Sciatic nerve (tissue), 2 donors: Measurements from ENCODE around the gene DOK6. TPM values are rescaled to one million over a fixed set of nuclear protein-coding genes. Genes with fewer than 3 reads are reported as not detected.
"Not testable (repeated sequence)": the region's sequence is repeated elsewhere in the genome, so short reads cannot be mapped to it uniquely, and the experiment has no call there.

Source experiments
- ATAC-seq: fragments of 200-7000 bp; cut with Tn5 transposase; one replicate; pipeline ENCODE4 v1.9.1; 2020; ENCODE audit warnings: mild to moderate bottlenecking, moderate library complexity
- DNase-seq: peaks from one replicate; pipeline ENCODE4 v3.0.0-alpha.2; 2020; ENCODE audit warnings: low spot score
- intact Hi-C: fragments of 100-400 bp; cut with DNase I; formaldehyde crosslinking; loops from one replicate; pipeline ENCODE4 v1.14.2; 2022
- total RNA-seq: library from RNA; stranded (reverse); fragmentation: NEBNext Ultra II Directional; extraction: Animal tissue kit (Norgen Biotek cat#: 25700); gene quantifications from one replicate; pipeline ENCODE4 v1.2.1, GENCODE V29; 2021
- donor health status: DM: no; HTN: no; CAD: no.
- donor health status: DM: no; HTN: no; CAD: no.

DOK6 gene
- total RNA-seq, 1 donor from 2014 or later: 14.1 TPM

DNA sequence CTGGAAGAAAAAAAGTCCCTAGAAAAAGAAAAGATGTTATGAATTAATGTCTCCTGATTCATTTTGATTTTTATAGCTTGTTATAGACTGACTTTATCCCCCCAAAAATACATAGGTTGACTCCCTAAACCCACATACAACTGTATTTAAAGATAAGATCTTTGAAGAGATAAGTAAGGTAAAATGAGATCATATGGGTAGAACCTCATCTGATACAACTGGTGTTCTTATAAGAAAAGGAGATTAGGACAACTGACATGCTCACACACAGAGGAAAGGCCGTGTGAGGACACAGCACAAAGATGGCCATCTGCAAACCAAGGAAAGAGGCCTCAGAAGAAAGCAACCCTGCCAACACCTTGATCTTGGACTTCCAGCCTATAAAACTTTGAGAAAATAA is 429.5 kb downstream of the DOK6 start:
- no peak for ATAC-seq
- intact Hi-C loops: no loop called here
- no peak for DNase-seq

DNA sequence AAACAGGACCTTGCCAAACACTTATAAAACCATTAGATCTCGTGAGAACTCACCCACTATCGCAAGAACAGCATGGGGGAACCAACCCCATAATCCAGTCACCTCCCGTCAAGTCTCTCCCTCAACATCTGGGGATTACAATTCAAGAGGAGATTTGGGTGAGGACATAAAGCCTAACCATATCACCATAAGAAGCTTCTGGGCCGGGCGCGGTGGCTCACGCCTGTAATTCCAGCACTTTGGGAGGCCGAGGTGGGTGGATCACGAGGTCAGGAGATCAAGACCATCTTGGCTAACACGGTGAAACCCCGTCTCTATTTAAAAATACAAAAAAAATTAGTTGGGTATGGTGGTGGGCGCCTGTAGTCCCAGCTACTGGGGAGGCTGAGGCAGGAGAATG is 434.3 kb downstream of the DOK6 start:
- ATAC-seq, intact Hi-C loops, DNase-seq: not testable (repeated sequence)

DNA sequence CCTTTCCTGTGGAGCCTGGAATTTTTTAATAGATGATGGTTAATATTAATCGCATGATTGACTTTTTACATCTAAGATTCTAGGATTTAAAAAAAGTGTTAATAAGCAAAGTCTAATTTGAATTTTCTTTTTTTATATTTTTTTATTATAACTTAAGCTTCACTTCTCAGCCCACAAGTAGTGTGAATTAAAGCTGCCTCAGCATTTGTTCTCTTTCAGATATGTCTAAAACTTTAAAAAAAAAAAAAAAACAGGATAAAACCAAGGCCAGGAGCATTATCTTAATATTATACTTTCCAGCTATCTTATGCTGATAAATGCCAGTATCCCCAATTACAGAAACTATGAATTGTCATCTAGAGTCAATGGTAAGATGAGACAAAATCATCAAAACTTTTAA is 437.3 kb downstream of the DOK6 start:
- DNase-seq: no peak
- ATAC-seq: no peak

DNA sequence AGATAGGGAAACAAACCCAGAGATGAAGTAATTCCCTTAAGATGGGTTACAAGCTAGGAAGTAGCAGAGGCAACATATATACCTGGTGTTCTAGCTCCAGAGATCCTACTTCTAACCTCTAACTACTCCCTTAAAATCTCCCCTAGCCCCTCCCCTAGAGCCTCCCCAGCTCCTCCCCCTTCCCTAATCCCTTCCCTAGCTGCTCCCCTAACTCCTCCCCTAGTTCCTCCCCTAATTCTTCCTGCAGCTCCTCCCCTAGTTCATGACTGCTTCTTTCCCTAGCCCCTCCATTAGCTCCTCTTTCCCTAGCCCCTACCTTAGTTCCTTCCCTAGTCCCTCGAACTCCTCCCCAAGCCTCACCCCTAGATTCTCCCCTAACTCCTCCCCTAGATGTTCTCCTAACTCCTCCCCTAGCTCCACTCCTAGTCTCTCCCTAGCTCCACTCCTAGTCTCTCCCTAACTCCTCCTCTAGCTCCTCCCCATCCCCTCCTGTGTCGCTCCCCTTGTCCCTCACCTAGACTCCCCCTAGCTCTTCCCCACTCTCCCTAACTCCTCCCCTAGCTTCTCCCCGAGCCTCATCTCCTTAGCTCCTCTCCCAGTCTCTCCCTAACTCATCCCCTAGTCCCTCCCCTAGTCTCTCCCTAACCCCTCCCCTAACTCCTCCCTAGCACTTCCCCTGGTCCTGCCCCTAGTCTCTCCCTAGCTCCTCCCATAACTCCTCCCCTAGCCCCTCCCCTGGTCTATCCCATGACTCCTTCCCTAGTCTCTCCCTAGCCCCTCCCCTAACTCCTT is 438.1 kb downstream of the DOK6 start:
- intact Hi-C loops: no loop called here
- ATAC-seq (no peak), DNase-seq (no peak)

More for the DNA sequence above, 437.3 kb downstream of the DOK6 start:
- intact Hi-C loops: no loop called here

DNA sequence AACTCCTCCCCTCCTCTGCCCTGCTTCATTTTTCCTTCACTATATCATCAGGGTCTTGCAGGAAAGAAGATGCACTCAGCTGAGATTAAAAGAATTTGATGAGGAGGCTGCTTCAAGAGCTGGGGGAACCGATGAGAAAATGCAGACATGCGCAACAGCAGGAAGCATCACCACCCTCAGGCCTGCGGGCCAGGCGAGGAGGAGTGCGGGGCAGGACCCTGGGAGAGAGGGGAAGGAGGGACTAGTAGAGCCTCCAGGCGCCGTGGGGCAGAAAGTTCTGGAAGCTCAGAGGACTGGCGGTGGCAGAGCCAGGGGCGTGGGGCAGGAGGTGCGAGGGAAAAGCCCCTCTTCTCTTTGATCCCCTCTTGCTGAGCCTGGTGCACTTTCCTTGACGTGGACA is 438.8 kb downstream of the DOK6 start:
- intact Hi-C loops: no loop called here

DNA sequence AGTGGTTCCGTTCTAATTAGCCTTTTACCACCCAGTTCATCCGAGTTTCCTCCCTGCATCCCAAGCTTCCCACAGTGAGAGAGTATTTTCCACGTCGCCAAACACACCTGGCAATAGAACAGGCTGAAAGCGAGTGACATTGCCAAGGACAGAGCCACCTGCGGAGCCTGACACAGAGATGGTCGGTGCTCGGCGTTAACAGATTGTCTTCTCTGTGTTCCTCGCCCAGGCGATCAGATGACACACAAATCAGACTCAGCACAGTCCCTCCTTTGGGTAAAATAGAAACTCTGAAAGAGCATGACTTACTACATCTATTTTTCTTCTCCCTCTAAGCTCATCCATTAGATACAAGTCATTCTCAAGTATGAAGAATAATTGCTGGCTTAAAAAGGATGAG is 439.3 kb downstream of the DOK6 start:
- DNase-seq: no peak
- no peak for ATAC-seq
- intact Hi-C loops: no loop called here

More for the DNA sequence above, 438.8 kb downstream of the DOK6 start:
- ATAC-seq: no peak
- DNase-seq: no peak

DNA sequence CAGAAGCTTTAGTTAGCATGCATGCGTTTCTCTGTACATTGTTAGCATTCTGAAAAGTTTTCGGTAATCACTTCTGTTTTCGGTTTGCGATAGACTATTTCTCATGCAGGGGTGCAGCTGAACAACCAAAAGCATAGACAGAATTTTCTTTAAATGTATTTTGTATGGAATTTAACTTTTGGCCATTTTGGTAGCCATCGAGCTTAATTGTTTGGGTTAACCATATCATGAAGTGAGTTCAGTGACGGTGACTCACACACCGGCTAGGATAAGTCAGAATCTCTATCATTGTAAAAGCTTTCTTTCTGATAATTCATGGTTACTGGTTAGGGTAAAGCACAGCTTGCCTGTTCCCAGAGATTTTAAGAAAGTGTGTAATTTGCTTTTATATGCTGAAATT is 439.8 kb downstream of the DOK6 start:
- ATAC-seq (no peak), DNase-seq (no peak)
- intact Hi-C loops: no loop called here

DNA sequence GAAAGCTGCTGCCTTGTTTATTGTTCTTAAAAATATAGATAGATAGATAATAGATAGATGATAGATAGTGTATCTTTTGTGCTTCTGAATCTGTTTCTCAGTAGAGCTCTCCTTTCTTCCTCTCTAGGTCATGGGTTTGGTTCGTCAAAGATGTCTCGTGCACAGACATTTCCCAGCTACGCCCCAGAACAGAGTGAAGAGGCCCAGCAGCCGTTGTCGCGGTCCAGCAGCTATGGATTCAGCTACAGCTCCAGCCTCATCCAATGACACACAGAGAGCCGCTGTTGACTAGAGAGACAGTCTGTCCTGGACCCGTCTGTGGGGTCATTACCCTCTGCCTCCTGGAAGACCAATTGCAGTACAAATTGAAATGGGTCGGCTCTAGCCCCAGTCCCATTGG is 440.4 kb downstream of the DOK6 start:
- ATAC-seq: no peak
- DNase-seq: no peak
- intact Hi-C loops: no loop called here

DNA sequence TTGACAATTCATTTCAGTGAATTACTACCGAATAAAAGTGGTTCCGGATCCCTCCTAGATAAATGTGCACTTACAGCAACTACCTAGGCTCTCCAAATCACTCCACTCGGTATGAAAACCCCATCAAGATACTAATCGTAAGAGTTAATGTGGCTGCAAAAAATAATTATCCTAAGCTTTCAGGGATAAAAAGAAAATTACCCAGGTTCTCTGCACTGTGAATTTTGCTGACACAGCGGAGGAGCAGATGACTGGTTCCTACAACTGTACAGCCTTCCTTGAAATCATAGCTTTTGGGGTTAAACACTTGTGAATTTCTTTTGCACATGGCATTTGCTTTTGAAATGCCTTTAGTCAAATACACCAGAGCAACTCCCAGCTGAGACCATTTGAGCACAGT is 442.3 kb downstream of the DOK6 start:
- intact Hi-C loops: no loop called here
- DNase-seq (no peak), ATAC-seq (no peak)

DNA sequence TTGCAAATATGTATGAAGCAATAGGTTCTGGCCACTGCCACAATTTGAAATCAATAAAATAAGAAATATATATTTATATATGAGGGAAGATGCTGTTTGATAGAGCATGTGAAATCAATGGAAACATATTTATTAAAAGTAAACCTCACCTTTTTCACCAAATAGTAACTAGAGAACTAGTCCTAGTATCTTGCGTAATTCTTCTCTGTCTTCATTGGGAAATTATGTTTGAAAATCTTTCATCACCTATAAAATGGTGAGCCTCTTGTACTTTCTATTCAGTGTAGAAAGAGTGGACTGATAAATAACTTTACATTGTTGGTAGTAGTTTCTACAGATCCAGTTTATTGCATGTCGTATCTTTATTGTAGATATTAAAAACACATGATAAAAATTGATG is 444.0 kb downstream of the DOK6 start:
- intact Hi-C loops: no loop called here
- no peak for DNase-seq
- ATAC-seq: no peak

DNA sequence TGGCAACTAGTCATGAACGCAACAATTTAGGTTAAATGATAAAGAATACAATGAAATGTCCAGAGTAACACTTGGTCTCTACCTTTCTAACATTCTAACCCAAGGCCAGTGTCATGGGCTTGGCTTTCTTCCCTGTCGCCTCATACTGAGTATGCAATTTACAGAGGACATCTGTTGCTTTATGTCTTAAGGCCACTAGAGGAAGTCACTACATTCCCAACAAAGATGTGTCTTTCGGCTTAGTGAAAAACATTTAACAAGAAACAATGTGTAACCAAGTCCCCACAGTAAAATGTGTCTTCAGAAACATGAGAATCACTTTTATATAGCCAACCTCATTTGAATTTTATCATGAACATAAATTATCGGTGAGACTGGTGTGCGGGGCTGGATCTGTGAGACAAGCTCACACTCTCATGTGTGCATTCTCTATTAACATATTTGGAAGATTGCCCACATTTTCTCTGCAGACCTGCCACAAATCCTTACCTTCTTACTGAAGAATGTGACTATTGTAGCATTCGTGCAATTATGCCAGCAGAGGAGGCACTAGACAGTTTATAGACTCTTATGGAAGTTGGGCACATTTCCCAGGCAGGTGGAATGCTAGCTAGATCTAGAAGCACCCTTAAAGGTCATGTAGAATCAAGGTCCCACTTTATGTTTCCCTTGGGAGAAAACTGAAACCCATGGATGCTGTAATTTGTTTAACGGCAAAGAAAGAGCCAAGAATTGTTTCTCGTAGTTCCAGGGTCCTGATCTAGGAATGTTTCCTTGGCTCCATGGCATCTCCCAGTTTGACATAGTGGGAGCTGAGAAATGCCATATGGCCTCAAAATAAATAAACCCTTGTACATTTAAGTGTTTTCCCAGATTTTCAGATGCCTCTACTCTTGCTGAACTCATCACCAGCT is 445.2 kb downstream of the DOK6 start:
- DNase-seq (no peak), ATAC-seq (no peak)
- intact Hi-C loops: no loop called here

DNA sequence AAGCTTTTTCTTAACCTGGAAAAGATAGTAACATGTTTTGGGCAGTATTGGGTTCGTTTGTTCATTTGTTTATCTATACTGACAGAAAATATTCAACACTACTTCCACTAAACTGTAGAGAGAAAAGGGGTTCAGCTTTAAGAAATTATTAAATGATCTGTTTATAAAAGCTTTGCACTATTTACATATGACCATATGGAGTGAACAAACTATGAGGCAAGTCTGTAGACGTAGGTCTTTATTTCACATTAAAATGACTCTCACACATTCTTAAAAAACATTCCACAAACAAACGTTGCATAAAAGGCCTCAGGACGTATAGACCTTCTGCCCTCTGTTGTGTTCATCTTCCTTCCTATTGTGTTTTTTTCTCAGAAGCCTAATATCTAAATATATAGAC is 452.4 kb downstream of the DOK6 start:
- ATAC-seq: no peak
- DNase-seq: no peak
- intact Hi-C loops: loop anchor here (5.0 kb wide), 1 partner anchor 364 kb away; no protein-coding TSS in a partner anchor

DNA sequence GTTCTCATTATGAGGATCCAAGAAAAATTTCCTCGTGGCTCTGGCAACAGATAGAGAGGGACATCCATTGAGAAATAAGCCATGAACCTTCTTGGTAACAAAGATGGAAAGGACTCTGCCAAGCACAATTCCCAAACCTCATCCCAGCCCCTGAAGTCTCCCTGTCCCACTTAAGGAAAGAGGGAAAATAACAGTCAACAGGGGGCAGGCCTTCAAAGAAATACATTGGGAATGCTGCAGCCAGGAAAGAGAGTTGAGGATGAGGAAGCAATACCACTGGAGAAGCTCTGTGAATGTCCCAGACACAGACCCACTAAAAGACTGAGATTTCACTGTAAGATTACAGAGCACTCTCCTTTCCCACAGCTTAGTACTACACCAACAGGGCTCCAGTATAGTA is 453.8 kb downstream of the DOK6 start:
- no peak for DNase-seq
- intact Hi-C loops: loop anchor here (5.0 kb wide), 1 partner anchor 363 kb away; no protein-coding TSS in a partner anchor

DNA sequence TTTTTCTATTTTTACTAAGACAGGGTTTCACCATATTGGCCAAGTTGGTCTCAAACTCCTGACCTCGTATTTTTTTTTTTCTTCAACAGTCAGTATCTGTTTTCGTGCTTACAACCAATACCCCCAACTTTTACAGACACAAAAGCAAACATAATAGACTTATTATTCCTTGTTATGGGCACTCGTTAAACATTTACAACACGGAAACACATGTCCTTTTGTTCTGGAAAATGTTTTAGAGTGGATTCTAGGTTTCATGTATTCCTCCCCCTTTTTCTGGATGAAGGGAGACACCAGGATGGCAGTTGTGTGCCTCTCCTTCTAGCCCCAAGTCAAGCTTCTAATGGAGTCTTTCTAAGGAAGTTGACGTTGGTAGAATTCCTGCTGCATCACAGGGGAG is 458.2 kb downstream of the DOK6 start:
- no peak for DNase-seq
- intact Hi-C loops: no loop called here
- no peak for ATAC-seq

More for the DNA sequence above, 453.8 kb downstream of the DOK6 start:
- no peak for ATAC-seq

DNA sequence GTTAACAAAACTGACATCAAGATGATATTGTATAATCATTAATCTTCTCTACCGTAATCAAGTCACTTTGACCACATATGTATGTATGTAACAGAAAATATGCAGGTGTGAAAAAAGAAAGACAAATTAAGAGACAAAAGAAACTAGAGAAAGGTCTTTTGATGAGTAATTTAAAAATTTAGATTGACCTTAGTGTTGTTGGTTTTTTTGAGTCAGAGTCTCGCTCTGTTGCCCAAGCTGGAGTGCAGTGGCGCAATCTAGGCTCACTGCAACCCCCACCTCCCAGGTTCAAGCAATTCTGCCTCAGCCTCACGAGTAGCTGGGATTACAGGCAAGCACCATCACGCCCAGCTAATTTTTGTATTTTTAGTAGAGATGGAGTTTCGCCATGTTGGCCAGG is 464.1 kb downstream of the DOK6 start:
- intact Hi-C loops, DNase-seq, ATAC-seq: not testable (repeated sequence)

DNA sequence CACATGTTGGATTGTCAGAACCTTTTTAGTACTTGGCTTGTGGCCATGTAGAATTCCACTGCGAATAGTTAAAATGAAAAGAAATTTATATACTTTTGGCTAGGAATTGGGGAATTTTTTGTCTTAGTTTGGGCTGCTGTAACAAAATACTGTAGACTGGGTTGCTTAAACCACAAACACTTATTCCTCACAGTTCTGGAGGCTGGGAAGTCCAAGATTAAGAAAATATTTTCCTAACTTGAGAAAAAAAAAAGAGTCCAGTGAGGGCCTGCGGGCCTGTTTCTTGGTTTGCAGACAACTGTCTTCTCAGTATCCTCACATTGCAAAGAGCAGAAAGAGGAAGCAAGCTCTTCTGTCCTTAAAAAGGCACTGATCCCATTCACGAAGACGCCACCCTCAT is 465.1 kb downstream of the DOK6 start:
- DNase-seq (no peak), ATAC-seq (no peak)
- intact Hi-C loops: no loop called here

DNA sequence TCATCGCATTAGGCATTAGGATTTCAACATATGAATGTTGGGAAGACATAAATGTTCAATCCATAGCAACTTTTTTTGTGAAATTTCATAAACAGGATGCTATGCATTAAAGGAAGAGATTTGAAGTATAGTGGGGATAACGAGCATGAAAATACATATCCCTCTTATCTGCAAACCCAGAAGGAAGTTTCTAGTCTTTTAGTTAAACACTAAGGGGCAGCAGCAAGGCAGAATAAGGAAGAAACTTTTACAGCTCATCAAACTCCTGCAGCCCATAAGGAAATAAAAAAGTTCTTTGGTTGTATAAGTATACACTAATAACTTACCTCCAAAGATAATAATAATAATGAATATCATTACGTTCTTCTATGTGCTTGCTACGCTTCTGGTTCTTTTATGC is 465.5 kb downstream of the DOK6 start:
- intact Hi-C loops: no loop called here
- DNase-seq (no peak), ATAC-seq (no peak)

DNA sequence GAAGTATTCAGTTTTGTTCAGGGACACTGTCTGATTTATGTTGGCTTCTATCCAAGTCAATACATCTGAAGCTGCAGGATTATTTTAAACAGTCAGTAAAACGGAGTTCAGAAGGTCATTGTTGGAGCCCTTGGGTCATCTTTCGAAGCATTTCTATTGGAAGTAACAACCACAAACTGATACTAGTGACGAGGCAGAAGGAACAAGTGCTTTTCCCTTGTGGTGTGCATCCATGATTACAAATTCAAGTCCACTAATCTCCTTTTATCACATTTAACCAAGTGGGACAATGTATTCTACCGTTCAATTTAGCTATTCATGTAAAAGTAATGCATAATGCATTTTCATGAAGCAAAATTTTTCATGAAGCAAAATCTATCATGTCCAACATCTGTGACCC is 470.0 kb downstream of the DOK6 start:
- intact Hi-C loops: no loop called here
- ATAC-seq (no peak), DNase-seq (no peak)

DNA sequence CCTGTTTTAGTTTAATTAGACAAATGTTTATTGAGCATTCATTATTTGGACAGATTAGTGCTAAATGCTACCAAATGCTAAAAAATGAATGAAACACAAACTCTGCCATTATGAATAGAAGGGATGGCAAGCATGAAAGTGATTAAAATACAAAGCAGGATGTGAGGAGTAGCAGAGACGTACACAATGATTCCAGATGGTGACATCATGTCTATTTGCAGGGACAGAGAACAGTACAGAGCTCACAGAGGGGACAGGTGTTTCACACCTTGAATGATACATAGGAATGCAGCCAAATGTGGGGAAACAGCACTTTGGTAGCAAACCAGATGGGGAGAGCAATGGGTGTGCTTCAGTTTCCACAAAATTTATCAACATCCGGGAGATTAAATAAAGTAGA is 470.7 kb downstream of the DOK6 start:
- ATAC-seq: no peak
- intact Hi-C loops: no loop called here

DNA sequence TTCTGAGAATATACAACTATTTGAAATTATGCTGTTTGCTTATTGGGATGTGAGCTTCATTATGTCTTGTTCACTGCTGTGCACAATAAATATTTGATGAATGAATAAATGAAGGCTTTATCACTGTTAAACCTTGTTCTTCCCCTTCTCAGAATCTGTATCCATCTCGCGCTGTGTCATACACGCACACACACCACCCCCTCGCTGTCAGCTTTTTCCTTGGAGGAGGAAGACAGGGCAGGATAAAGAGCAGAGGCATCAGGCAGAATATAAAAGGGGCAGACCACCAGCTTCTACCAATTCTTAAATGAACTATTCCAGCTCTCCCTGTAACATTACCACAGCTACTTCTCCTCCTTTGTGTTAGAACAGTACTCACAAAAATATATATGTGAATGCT is 472.0 kb downstream of the DOK6 start:
- DNase-seq (no peak), ATAC-seq (no peak)
- intact Hi-C loops: no loop called here

More for the DNA sequence above, 470.7 kb downstream of the DOK6 start:
- DNase-seq: no peak
